Measurements from ENCODE around the gene CDK5RAP2.
A peak's percentile ranks its signal among the peaks of the same experiment; 100 is the strongest.

DNA sequence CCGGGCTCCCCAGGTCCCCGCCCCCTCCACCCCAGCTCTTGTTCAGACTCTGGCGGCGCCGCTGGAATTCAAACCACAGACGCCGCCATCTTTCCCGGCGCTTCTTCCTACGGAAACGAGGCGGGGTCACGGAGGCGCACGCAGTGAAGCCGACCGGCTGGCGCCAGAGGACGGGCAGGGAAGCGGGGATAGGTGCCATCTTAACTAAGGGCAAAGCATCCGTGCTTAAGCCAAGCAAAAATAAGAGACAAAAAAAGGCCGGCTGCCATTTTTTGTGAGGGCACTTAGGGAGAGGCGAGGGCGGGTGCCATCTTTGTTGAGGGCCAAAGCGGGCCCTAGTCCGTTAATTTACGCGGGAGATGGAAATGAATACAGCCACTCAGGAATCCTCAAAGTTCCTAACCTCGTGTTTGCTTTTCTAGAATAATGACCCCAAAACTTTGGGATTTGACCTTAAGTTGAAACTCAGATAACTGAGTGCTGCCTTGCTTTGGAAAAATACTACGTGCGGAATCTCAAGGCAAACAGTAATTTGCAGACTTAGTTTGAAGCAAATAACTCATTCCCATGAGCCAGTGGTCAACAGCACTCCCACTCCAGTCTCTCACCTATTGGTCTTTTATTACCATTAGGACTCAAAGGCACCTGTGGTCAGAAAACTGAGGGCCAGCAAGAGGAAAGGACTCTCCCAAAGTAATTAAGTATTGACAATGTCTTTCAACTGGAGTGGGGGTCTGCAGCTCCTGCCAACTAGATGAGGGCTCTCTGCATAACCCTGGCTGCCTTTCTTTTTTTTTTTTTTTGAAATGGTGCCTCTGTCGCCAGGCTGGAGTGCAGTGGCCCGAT lies at the start of gene CDK5RAP2:
- TF ChIP-seq IKZF3 (tag by site-specific recombination; IDR thresholded peaks at IDR 0.05) (0 out of 2 replicates have a peak, but pooled peaks have one; percentile 47), KLF10 (tag by site-specific recombination; IDR thresholded peaks at IDR 0.05) (peak; percentile 28; the same call in 1 of the 2 replicates), ZNF114 (tag by site-specific recombination; IDR thresholded peaks at IDR 0.05) (no peak), ZNF571 (tag by site-specific recombination; IDR thresholded peaks at IDR 0.05) (no peak), ZIC2 (tag by site-specific recombination; IDR thresholded peaks at IDR 0.05) (no peak), REPIN1 (tag by site-specific recombination; IDR thresholded peaks at IDR 0.05; ENCODE audit: low read depth) (no peak), ZBTB1 (tag by site-specific recombination; IDR thresholded peaks at IDR 0.05) (no peak), ZNF843 (tag by site-specific recombination; IDR thresholded peaks at IDR 0.05) (no peak), ZNF341 (tag by site-specific recombination; IDR thresholded peaks at IDR 0.05; ENCODE audit: low read depth) (no peak), ZNF184 (tag by site-specific recombination; IDR thresholded peaks at IDR 0.05) (no peak)
- TF ChIP-seq, protein P1, sequence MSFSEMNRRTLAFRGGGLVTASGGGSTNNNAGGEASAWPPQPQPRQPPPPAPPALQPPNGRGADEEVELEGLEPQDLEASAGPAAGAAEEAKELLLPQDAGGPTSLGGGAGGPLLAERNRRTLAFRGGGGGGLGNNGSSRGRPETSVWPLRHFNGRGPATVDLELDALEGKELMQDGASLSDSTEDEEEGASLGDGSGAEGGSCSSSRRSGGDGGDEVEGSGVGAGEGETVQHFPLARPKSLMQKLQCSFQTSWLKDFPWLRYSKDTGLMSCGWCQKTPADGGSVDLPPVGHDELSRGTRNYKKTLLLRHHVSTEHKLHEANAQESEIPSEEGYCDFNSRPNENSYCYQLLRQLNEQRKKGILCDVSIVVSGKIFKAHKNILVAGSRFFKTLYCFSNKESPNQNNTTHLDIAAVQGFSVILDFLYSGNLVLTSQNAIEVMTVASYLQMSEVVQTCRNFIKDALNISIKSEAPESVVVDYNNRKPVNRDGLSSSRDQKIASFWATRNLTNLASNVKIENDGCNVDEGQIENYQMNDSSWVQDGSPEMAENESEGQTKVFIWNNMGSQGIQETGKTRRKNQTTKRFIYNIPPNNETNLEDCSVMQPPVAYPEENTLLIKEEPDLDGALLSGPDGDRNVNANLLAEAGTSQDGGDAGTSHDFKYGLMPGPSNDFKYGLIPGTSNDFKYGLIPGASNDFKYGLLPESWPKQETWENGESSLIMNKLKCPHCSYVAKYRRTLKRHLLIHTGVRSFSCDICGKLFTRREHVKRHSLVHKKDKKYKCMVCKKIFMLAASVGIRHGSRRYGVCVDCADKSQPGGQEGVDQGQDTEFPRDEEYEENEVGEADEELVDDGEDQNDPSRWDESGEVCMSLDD (tag by site-specific recombination; IDR thresholded peaks at IDR 0.05): no peak
- TF ChIP-seq, protein P2, sequence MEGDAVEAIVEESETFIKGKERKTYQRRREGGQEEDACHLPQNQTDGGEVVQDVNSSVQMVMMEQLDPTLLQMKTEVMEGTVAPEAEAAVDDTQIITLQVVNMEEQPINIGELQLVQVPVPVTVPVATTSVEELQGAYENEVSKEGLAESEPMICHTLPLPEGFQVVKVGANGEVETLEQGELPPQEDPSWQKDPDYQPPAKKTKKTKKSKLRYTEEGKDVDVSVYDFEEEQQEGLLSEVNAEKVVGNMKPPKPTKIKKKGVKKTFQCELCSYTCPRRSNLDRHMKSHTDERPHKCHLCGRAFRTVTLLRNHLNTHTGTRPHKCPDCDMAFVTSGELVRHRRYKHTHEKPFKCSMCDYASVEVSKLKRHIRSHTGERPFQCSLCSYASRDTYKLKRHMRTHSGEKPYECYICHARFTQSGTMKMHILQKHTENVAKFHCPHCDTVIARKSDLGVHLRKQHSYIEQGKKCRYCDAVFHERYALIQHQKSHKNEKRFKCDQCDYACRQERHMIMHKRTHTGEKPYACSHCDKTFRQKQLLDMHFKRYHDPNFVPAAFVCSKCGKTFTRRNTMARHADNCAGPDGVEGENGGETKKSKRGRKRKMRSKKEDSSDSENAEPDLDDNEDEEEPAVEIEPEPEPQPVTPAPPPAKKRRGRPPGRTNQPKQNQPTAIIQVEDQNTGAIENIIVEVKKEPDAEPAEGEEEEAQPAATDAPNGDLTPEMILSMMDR (tag by site-specific recombination; IDR thresholded peaks at IDR 0.05): no peak
- TF ChIP-seq, protein P3, sequence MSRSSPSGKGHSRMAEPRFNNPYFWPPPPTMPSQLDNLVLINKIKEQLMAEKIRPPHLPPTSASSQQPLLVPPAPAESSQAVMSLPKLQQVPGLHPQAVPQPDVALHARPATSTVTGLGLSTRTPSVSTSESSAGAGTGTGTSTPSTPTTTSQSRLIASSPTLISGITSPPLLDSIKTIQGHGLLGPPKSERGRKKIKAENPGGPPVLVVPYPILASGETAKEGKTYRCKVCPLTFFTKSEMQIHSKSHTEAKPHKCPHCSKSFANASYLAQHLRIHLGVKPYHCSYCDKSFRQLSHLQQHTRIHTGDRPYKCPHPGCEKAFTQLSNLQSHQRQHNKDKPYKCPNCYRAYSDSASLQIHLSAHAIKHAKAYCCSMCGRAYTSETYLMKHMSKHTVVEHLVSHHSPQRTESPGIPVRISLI (tag by site-specific recombination; IDR thresholded peaks at IDR 0.05): peak; percentile 97
- TF ChIP-seq, protein P4, sequence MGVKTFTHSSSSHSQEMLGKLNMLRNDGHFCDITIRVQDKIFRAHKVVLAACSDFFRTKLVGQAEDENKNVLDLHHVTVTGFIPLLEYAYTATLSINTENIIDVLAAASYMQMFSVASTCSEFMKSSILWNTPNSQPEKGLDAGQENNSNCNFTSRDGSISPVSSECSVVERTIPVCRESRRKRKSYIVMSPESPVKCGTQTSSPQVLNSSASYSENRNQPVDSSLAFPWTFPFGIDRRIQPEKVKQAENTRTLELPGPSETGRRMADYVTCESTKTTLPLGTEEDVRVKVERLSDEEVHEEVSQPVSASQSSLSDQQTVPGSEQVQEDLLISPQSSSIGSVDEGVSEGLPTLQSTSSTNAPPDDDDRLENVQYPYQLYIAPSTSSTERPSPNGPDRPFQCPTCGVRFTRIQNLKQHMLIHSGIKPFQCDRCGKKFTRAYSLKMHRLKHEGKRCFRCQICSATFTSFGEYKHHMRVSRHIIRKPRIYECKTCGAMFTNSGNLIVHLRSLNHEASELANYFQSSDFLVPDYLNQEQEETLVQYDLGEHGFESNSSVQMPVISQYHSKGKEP (tag by site-specific recombination; IDR thresholded peaks at IDR 0.05): no peak
